IMR-90 (cell line): ENCODE measurements around the gene DENND1C. TPM values are rescaled to one million over a fixed set of nuclear protein-coding genes. Genes with fewer than 3 reads are reported as not detected.

Experiments
- ATAC-seq: fragments of 200-7000 bp; cut with Tn5 transposase; 2 replicates; pipeline ENCODE4 v1.9.1; 2020; ENCODE audit warnings: low read depth, mild to moderate bottlenecking, moderate library complexity
- BruUV-seq: library from RNA; stranded (reverse); fragments of 400-500 nt; replicated peaks from 2 replicates; lab custom pipeline; 2021; lab: Mats Ljungman, UMichigan
- CTCF ChIA-PET: fragments of 300-600 bp; formaldehyde crosslinking; extraction: SDS; loops from one replicate; lab custom pipeline; 2021; ENCODE audit warnings: antibody characterized with exemption; lab: Yijun Ruan, JAX
- POLR2A ChIA-PET: fragments of 300-600 bp; sonication (Branson Sonifier 250); formaldehyde crosslinking; loops from one replicate; lab custom pipeline; 2022; ENCODE audit warnings: antibody characterized with exemption; ENCODE audit not compliant: unreplicated experiment; lab: Charles Lee
- DNase-seq: peaks from one replicate; pipeline ENCODE4 v3.0.0; 2013
- H2AFZ ChIP-seq: replicated peaks from 2 replicates; pipeline ENCODE3; 2013; ENCODE audit warnings: low read length, mild to moderate bottlenecking; ENCODE audit not compliant: poor library complexity
- H2AK5ac ChIP-seq: 2 replicates; pipeline ENCODE4 v1.6.1; 2013; ENCODE audit warnings: low read depth, low read length, inconsistent platforms
- H2AK9ac ChIP-seq: replicated peaks from 2 replicates; pipeline ENCODE3; 2013; ENCODE audit warnings: mild to moderate bottlenecking, low read depth, low read length, moderate library complexity; ENCODE audit not compliant: poor library complexity
- H2BK120ac ChIP-seq: 2 replicates; pipeline ENCODE4 v1.6.1; 2013; ENCODE audit warnings: low read depth, low read length, inconsistent platforms
- H2BK15ac ChIP-seq: 3 replicates; pipeline ENCODE4 v1.6.1; 2013; ENCODE audit warnings: low read depth, low read length, inconsistent platforms
- H2BK20ac ChIP-seq: 2 replicates; pipeline ENCODE4 v1.6.1; 2013; ENCODE audit warnings: low read depth, mild to moderate bottlenecking, inconsistent platforms, low read length, moderate library complexity
- H2BK5ac ChIP-seq: 2 replicates; pipeline ENCODE4 v1.6.1; 2013; ENCODE audit warnings: mild to moderate bottlenecking, low read depth, low read length, inconsistent platforms; ENCODE audit not compliant: poor library complexity, severe bottlenecking
- H3K14ac ChIP-seq: replicated peaks from 2 replicates; pipeline ENCODE4 v1.6.1; 2013; ENCODE audit warnings: low read depth, low read length, inconsistent platforms
- H3K18ac ChIP-seq: 2 replicates; pipeline ENCODE4 v1.6.1; 2013; ENCODE audit warnings: low read depth, low read length, control low read depth
- H3K23ac ChIP-seq: 2 replicates; pipeline ENCODE4 v1.6.1; 2013; ENCODE audit warnings: low read depth, low read length, inconsistent platforms
- H3K27ac ChIP-seq: 2 replicates; pipeline ENCODE4 v1.5.1; 2013; ENCODE audit warnings: mild to moderate bottlenecking, control low read depth, low read length; ENCODE audit not compliant: insufficient read depth
- H3K27me3 ChIP-seq: 2 replicates; pipeline ENCODE4 v1.6.1; 2013; ENCODE audit warnings: low read length; ENCODE audit not compliant: control insufficient read depth, insufficient read depth
- H3K36me3 ChIP-seq: 2 replicates; pipeline ENCODE4 v1.6.1; 2013; ENCODE audit warnings: low read length, mixed read lengths; ENCODE audit not compliant: control insufficient read depth, insufficient read depth
- H3K4ac ChIP-seq: 2 replicates; pipeline ENCODE4 v1.6.1; 2013; ENCODE audit warnings: low read depth, low read length, inconsistent platforms
- H3K4me1 ChIP-seq: 2 replicates; pipeline ENCODE4 v1.6.1; 2013; ENCODE audit warnings: low read length, mixed read lengths; ENCODE audit not compliant: control insufficient read depth, insufficient read depth
- H3K4me2 ChIP-seq: 2 replicates; pipeline ENCODE4 v1.6.1; 2013; ENCODE audit warnings: low read depth, mild to moderate bottlenecking, control low read depth, low read length, moderate library complexity
- H3K4me3 ChIP-seq: 2 replicates; pipeline ENCODE4 v1.5.1; 2013; ENCODE audit warnings: low read depth, mild to moderate bottlenecking, control low read depth, low read length, moderate library complexity; ENCODE audit not compliant: insufficient read depth
- H3K56ac ChIP-seq: 2 replicates; pipeline ENCODE4 v1.6.1; 2013; ENCODE audit warnings: low read length, inconsistent platforms; ENCODE audit not compliant: insufficient read depth; ENCODE audit errors: extremely low read depth
- H3K79me1 ChIP-seq, 2 experiments: 2 replicates each; pipeline ENCODE4 v1.6.1; 2013; ENCODE audit warnings: low read length in 2 of 2, inconsistent platforms in 1 of 2, low read depth in 1 of 2
- H3K9ac ChIP-seq: 2 replicates; pipeline ENCODE4 v1.6.1; 2013; ENCODE audit warnings: low read depth, low read length, control low read depth
- H3K9me1 ChIP-seq: 2 replicates; pipeline ENCODE4 v1.6.1; 2013; ENCODE audit warnings: low read length, inconsistent platforms; ENCODE audit not compliant: insufficient read depth
- H3K9me3 ChIP-seq: 2 replicates; pipeline ENCODE4 v1.6.1; 2013; ENCODE audit warnings: low read length; ENCODE audit not compliant: control insufficient read depth, insufficient read depth
- H4K20me1 ChIP-seq: 2 replicates; pipeline ENCODE4 v1.6.1; 2013; ENCODE audit warnings: low read length, inconsistent platforms; ENCODE audit not compliant: insufficient read depth
- H4K5ac ChIP-seq: 2 replicates; pipeline ENCODE4 v1.6.1; 2013; ENCODE audit warnings: mild to moderate bottlenecking, low read depth, low read length, control low read depth
- H4K8ac ChIP-seq, 2 experiments: 2 replicates each; pipeline ENCODE4 v1.6.1; 2013; ENCODE audit warnings: low read depth in 2 of 2, low read length in 2 of 2, control low read depth in 1 of 2, inconsistent platforms in 1 of 2
- H4K91ac ChIP-seq: 2 replicates; pipeline ENCODE4 v1.6.1; 2013; ENCODE audit warnings: low read depth, low read length, inconsistent platforms; ENCODE audit not compliant: insufficient read depth
- MAZ ChIP-seq: IDR thresholded peaks from 2 replicates; pipeline ENCODE4 v1.6.1; 2012; ENCODE audit warnings: low read depth, mild to moderate bottlenecking, low read length, improper control_type of control experiment, moderate library complexity, borderline replicate concordance
- WGBS, 2 experiments: methylation state at CpG; one replicate each; pipeline versions ENCODE4 v1.1.5 to v1.1.7; 2013; ENCODE audit warnings: missing lambda C conversion rate in 2 of 2; ENCODE audit not compliant: insufficient read length in 1 of 2; ENCODE audit errors: extremely low coverage in 2 of 2; 5-methylcytosine and 5-hydroxymethylcytosine counted together
- dilution Hi-C: fragments of 300-500 bp; cut with HindIII; formaldehyde crosslinking; loops from one replicate; pipeline ENCODE4 v1.14.3; 2018; ENCODE audit warnings: low sequenced_read_pairs; ENCODE audit not compliant: unreplicated experiment
- in situ Hi-C: fragments of 300-500 bp; cut with MboI; formaldehyde crosslinking; loops from 3 replicates; pipeline ENCODE4 v1.14.3; 2019; ENCODE audit warnings: low sequenced_read_pairs, inconsistent platforms, mixed read lengths
- intact Hi-C: fragments of 100-400 bp; cut with micrococcal nuclease; formaldehyde crosslinking; loops from 2 replicates; pipeline ENCODE4 v1.10.0; 2022
- polyA plus RNA-seq, 3 experiments: library from polyadenylated mRNA; depleted of rRNA; stranded (reverse); fragments of >200 nt; gene quantifications; 2 replicates each; pipeline ENCODE4 v1.2.3, GENCODE V29; 2012; ENCODE audit warnings: low replicate concordance in 1 of 3
- total RNA-seq: library from RNA; depleted of rRNA; stranded (reverse); fragments of >200 nt; gene quantifications from 2 replicates; pipeline ENCODE4 v1.2.3, GENCODE V29; 2012

DENND1C gene
- total and polyA plus RNA-seq, 2 of the 4 experiments (the other 2 are of a cell fraction), result not detected

DNA sequence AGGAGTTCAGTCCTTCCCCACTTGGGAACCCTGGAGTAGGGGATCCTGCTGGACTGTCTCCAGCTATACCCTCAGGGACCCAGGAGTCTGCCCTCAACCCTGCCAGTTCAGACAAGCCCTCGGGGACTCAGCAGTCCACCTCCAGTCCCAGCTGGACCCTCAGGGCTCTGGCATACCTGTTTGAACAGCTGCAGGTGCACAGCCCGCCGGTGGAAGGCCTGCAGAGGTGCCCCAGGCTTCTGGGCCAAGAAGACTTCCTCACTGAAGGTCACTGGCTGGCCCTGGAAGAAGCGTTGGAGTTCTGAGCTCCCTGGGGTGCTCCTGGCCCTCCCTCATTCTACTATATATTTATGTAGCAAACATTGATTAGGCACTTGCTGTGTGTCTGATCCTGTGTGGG is 8.9 kb downstream of the DENND1C start:
- H2AK9ac ChIP-seq, result no peak overlapping the region
- H4K5ac ChIP-seq, result no peak overlapping the region
- BruUV-seq, result no TSS peak
- H2AK5ac ChIP-seq, result no peak overlapping the region
- DNase-seq (no peak), ATAC-seq (no peak)
- in situ Hi-C loops (no loop called here), dilution Hi-C loops (no loop called here), intact Hi-C loops (no loop called here)
- no peak for TF ChIP-seq MAZ
- H3K56ac ChIP-seq, result no peak overlapping the region
- H3K27me3 ChIP-seq, result peaks cover 16% of the 10 kb centered on the region
- H3K4ac ChIP-seq, result no peak overlapping the region
- no peaks in the 10 kb centered on the region for H4K20me1 ChIP-seq
- no peak overlapping the region for H2BK20ac ChIP-seq
- H3K18ac ChIP-seq, result no peak overlapping the region
- H3K4me2 ChIP-seq, result no peak overlapping the region
- CTCF ChIA-PET, result no interaction called here
- H3K23ac ChIP-seq, result no peak overlapping the region
- no peak overlapping the region for H3K27ac ChIP-seq
- H2BK15ac ChIP-seq, result no peak overlapping the region
- H3K9ac ChIP-seq, result no peak overlapping the region
- H3K14ac ChIP-seq, result no peak overlapping the region
- H3K9me3 ChIP-seq, result peaks cover 3% of the 10 kb centered on the region; the same call in 1 of the 2 replicates
- no peak overlapping the region for H2BK5ac ChIP-seq
- H2BK120ac ChIP-seq, result no peak overlapping the region
- H3K79me1 ChIP-seq, result no peaks in the 10 kb centered on the region
- no peak overlapping the region for H3K4me3 ChIP-seq
- H2AFZ ChIP-seq, result no peak overlapping the region
- no peak overlapping the region for H4K8ac ChIP-seq
- H3K36me3 ChIP-seq, result no peaks in the 10 kb centered on the region
- POLR2A ChIA-PET, result no interaction called here
- H3K4me1 ChIP-seq, result no peaks in the 10 kb centered on the region
- no peaks in the 10 kb centered on the region for H3K9me1 ChIP-seq
- WGBS, 2 experiments, result 40% methylated on average over 1 of the region's 4 CpGs; no CpG with 5 or more reads in 1 of the 2 experiments
- H4K91ac ChIP-seq, result no peak overlapping the region
